Measurements from ENCODE around the gene CTDNEP1. TPM values are rescaled to one million over a fixed set of nuclear protein-coding genes. Genes with fewer than 3 reads are reported as not detected.

The CTDNEP1 gene
- total RNA-seq, 1 experiment from 2014 or later, result 132 TPM

- intact Hi-C loops (cut with micrococcal nuclease; ENCODE audit: unreplicated experiment), result no loop called here
- DNase-seq (ENCODE audit: low read depth, low spot score) (no peak), ATAC-seq (peak; percentile 69)
- in situ Hi-C loops (cut with HindIII; ENCODE audit: low pct_unique_long_range_greater_than_20kb, low sequenced_read_pairs), result no loop called here
- ChIA-PET CTCF (no interaction called here), POLR2A (interaction anchor here (0.6 kb wide), 1 partner anchor 61 kb away, joined by 5 read pairs; no protein-coding TSS in a partner anchor)
- Histone ChIP-seq H3K27ac (ENCODE audit: low read length) (peak within 1 kb of the TSS; percentile 99), H3K9me3 (ENCODE audit: control insufficient read depth, insufficient read depth, low read depth, low read length) (no peaks in the 10 kb centered on the region), H3K4me1 (ENCODE audit: control insufficient read depth, insufficient read depth, low read length) (peaks cover 38% of the 10 kb centered on the region), H3K4me3 (ENCODE audit: low read depth in 2 of 2, low read length in 2 of 2) (peak within 1 kb of the TSS; percentile 87 to 92), H3K27me3 (ENCODE audit: control insufficient read depth, insufficient read depth, low read length) (no peaks in the 10 kb centered on the region), H3K36me3 (ENCODE audit: control insufficient read depth, insufficient read depth, low read length) (peaks cover 7% of the 10 kb centered on the region)
- BruUV-seq (replicated peaks), result no TSS peak
- TF ChIP-seq SIN3A (IDR thresholded peaks at IDR 0.05; ENCODE audit: borderline replicate concordance, insufficient read depth, low read depth, low read length), result peak; percentile 97
- 0 out of 4 replicates have a peak, but pooled peaks of 1 of the 2 experiments have one; percentile 66 for TF ChIP-seq REST (IDR thresholded peaks at IDR 0.05; ENCODE audit: insufficient read depth in 1 of 2, low read depth in 2 of 2, low read length in 1 of 2)
- TF ChIP-seq CTCF (IDR thresholded peaks at IDR 0.05), result no peak
- TF ChIP-seq TCF7L2 (IDR thresholded peaks at IDR 0.05; ENCODE audit: low read depth, low read length), result peak; percentile 80; the same call in 1 of the 2 replicates
- peak; percentile 99 for TF ChIP-seq POLR2AphosphoS5 (IDR thresholded peaks at IDR 0.05; ENCODE audit: low read depth, low read length)
These were observed 17.2 kb downstream of the CTDNEP1 start, which contains the start of gene DVL2 for GRCh38 chr17:7234083-7234951. Gene DVL2 (minus strand): TSS chr17:7234517. CDS start chr17:7234262, 255 bp downstream.

- Histone ChIP-seq H3K27ac (ENCODE audit: low read length) (peak overlapping the region; percentile 99), H3K4me3 (ENCODE audit: low read depth in 2 of 2, low read length in 2 of 2) (peak overlapping the region; percentile 87 to 92), H3K9me3 (ENCODE audit: control insufficient read depth, insufficient read depth, low read depth, low read length) (no peaks in the 10 kb centered on the region), H3K27me3 (ENCODE audit: control insufficient read depth, insufficient read depth, low read length) (no peaks in the 10 kb centered on the region), H3K4me1 (ENCODE audit: control insufficient read depth, insufficient read depth, low read length) (peaks cover 38% of the 10 kb centered on the region), H3K36me3 (ENCODE audit: control insufficient read depth, insufficient read depth, low read length) (peaks cover 5% of the 10 kb centered on the region)
- POLR2A ChIA-PET, result no interaction called here
- intact Hi-C loops (cut with micrococcal nuclease; ENCODE audit: unreplicated experiment), result no loop called here
- peak; percentile 8 for ATAC-seq
- in situ Hi-C loops (cut with HindIII; ENCODE audit: low pct_unique_long_range_greater_than_20kb, low sequenced_read_pairs), result no loop called here
- CTCF ChIA-PET, result no interaction called here
- BruUV-seq (replicated peaks), result no TSS peak
- DNase-seq (ENCODE audit: low read depth, low spot score), result no peak
- TF ChIP-seq TCF7L2 (IDR thresholded peaks at IDR 0.05; ENCODE audit: low read depth, low read length) (no peak), REST (IDR thresholded peaks at IDR 0.05; ENCODE audit: insufficient read depth in 1 of 2, low read depth in 2 of 2, low read length in 1 of 2) (no peak)
These were observed 17.8 kb downstream of the CTDNEP1 start for GRCh38 chr17:7233701-7234082.
